HG02970 (cell line): Measurements from ENCODE around the gene SIRT3.

Source experiments
- ATAC-seq: cut with Tn5 transposase; IDR thresholded peaks from one replicate; pipeline ENCODE4 v1.9.1; 2021; ENCODE audit warnings: mild to moderate bottlenecking, moderate library complexity, moderate number of reproducible peaks; ENCODE audit not compliant: unreplicated experiment, low FRiP score

The SIRT3 gene

GRCh38 chr11:271319-271715, 35.2 kb upstream of the SIRT3 start:
- ATAC-seq: no peak

DNA sequence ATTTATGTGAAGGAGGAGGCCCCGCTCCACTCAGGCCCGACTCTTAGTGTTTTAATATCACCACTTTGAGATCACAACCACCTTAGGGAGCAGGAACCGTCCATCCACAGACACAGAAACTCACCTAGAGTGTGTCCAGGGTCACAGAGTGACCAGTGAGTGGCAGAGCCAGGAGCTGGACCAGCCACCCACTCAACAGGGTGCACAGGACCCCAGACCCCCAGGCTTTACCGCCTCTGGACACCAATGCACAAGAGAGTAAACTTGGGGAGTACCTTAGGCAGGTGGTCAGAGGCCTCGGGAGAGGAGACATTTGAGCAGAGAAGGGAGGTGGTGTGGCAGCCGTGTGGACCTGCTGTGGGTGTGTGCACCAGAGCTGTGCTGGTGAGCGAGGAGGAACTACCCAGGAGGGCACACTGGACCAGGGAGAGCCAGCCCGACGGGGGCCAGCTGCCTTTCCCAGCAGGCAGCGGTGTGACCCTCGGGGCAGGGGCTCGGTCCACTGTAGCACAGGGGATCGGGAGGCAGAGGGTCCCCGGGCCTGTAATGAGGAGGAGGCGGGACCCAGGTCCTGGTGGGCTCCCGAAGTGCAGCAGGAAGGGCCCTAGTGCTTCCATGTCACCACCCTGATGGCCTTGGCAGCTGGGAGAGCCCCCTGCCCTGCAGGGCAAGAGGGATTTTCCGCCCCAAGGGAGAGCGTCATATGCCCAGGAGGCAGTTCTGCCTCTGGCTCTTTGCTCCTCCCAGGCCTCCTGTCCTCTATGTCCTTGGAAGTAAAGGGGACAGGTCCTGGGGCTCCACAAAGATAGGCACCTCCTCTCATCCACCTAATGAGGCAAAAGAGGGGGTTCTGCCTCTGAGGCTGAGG, 34.5 kb upstream of the SIRT3 start:
- no peak for ATAC-seq

GRCh38 chr11:269146-269890, 33.2 kb upstream of the SIRT3 start:
- ATAC-seq: peak; percentile 70

- peak; percentile 36 for ATAC-seq
Observed at GRCh38 chr11:268716-269145, 32.6 kb upstream of the SIRT3 start.

DNA sequence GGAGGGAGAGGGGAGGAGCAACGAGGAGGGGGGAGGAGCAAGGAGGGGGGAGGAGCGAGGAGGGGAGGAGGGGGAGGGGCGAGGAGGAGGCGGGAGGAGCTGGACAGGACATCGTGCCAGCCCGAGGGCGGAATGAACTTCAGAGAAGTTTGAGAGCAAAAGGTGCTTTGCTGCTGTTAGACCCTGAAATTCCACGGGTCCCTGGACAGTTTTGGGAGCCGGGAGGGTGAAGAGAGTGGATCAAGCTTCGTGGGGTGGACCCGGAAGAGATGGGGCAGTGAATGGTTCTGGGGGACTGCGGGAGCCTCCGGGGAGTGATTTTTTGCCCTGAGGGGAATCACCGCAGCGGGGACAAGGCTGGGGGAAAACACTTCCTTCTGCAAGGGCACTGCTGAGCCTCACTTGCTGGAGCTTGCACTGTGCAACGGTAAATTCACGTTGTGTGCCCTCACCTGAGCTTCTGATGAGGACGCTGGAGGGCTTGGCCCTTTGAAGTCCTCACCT, 31.4 kb upstream of the SIRT3 start:
- no peak for ATAC-seq

GRCh38 chr11:266676-267439, 30.7 kb upstream of the SIRT3 start:
- no peak for ATAC-seq

- no peak for ATAC-seq
Observed at GRCh38 chr11:261624-262023, 25.5 kb upstream of the SIRT3 start.

GRCh38 chr11:259413-259812, 23.3 kb upstream of the SIRT3 start:
- no peak for ATAC-seq

DNA sequence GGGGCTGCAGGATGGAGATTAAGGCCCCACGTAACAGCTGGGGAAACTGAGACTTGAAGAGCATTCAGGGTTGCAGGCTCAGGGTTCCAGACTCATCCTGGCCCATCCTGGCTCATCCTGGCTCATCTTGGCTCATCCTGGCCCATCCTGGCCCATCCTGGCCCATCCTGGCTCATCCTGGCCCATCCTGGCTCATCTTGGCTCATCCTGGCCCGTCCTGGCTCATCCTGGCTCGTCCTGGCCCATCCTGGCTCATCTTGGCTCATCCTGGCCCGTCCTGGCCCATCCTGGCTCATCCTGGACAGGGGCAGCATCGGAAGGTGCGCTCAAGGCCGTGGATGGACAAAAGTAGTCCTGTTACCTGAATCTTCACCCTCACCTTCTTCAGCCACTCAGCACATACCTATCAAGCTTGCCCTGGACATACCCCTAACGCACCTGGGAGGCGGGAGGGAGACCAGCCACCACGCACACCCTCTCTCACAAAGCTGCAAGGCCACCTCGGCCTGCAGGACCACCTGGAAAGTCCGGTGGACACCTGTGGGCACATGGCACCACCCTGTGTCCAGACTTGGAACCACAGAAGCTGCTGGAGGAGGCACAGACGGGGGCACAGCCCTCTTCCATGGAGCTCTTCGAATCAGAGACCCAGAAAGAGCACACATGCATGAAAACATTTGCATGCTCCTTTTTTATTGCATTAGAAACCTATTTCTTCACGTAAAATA, 21.8 kb upstream of the SIRT3 start:
- ATAC-seq: no peak

DNA sequence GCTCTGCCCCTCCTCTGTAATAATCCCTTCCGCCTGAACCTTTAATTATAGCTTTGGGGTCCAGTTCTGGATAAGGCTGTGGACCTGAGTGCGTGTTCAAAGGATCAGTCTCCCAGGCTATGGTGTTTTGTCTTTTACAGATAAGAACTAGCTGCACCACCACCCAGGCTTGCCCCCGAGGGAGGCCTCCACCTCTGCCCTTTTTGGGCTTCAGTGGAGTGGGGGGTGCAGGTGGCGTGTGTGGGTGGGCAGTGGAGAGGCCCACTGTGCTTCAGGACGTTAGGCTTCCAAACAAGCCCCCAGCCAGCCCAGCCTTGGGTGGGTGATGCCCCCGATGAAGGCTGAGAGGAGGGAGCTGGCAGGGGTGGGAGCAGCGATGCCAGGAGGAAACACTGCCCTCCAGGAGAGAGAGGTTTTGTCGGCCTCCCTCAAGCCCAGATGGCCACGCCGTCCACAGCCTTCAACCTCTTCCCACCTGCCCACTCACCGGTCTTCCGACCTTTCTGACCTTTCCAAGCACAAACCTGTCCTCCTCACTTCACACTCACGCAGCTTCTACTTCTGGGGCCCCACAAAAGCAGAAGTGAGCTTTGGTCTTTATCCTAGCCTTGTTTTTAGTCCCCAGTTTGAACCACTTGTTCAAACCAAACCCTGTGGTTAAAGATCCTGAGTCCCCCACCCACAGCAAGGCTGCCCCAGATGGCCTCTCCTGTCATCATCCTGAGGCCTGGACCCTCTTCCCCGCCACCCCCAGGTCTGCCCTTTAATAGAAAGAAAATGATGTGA, 21.0 kb upstream of the SIRT3 start:
- no peak for ATAC-seq

DNA sequence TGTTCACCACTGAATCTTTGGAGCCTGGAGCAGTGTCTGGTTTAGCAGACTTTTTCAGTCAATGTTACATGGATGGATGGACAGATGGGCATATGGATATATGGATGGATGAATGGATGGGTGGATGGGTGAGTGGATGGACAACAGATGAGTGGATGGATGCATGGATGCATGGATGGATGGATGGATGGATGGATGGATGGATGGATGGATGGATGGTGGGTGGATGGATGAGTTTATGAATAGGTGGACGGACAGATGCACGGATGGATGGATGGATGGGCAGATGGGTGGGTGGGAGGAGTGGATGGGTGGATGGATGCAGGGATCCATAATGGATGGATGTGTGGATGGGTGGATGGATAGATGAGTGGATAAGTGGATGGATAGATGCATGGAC, 19.7 kb upstream of the SIRT3 start:
- ATAC-seq: no peak

GRCh38 chr11:255176-255575, 19.0 kb upstream of the SIRT3 start:
- ATAC-seq: no peak

- ATAC-seq: no peak
Observed at GRCh38 chr11:253886-254270, 17.7 kb upstream of the SIRT3 start.

- no peak for ATAC-seq
Observed at GRCh38 chr11:253160-253885, 17.2 kb upstream of the SIRT3 start.

DNA sequence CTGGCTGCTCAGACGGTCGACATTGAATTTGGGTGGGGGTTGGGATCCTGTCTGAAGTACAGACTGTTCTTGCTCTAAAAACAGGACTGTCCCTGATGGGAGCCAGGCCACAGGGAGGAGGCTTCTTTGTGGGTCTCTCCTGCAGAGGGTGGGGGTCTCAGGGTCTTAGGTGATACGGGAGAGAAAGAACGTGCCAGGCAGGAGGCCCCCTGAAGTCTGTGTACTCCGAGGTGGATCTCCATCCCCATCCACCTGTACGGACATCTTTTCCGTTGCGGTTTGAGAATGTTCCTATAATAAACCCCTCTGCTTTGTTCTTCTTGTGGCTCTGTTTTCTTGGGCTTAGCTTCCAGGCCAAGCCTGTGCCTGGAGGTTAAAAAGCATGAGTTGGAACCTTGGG, 16.5 kb upstream of the SIRT3 start:
- no peak for ATAC-seq

DNA sequence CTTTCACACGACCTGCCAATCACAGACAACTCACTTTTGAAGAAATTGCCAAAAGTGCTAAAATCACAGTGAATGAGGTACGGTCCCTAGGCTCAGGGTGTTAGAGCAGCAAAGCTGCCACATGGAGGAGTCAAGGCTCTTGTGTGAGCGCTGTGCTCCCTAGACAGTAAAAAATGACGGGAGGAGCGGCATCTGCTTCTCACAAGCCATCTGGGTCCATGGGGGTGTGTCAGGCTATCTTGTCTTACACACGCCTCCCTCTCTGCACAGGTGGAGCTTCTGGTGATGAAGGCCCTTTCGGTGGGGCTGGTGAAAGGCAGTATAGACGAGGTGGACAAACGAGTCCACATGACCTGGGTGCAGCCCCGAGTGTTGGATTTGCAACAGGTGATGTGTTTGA, 15.4 kb upstream of the SIRT3 start:
- ATAC-seq: no peak

- ATAC-seq: no peak
Observed at GRCh38 chr11:250740-251299, 14.7 kb upstream of the SIRT3 start.

DNA sequence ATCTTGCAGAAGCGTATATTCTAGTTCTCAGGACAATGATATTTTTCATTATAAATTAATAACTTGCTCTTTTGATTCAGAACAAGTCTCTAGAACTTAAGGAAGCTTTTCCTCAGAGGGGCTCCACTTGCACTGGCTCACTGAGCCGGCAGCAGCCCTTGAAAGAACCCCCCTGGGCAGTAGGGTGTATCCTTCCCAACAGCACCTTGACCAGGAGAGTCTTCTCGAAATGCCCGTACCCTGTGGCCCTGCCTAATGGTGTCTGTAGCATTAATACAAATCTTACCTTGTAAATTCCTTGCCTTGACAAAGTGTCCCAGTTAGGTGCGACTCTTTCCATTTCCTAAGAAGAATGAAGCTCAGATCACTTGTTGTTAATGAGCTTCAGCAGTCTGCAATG, 14.1 kb upstream of the SIRT3 start:
- ATAC-seq: no peak

GRCh38 chr11:249062-249461, 12.9 kb upstream of the SIRT3 start:
- no peak for ATAC-seq
